G401.6 (cell line): ENCODE data around the gene ATP2A3.

Experiments used
- FAIRE-seq: peaks from 2 replicates; lab custom pipeline; 2012; peaks lifted over from hg19 to GRCh38; lab: Jason Lieb, UNC

ATP2A3 gene

DNA sequence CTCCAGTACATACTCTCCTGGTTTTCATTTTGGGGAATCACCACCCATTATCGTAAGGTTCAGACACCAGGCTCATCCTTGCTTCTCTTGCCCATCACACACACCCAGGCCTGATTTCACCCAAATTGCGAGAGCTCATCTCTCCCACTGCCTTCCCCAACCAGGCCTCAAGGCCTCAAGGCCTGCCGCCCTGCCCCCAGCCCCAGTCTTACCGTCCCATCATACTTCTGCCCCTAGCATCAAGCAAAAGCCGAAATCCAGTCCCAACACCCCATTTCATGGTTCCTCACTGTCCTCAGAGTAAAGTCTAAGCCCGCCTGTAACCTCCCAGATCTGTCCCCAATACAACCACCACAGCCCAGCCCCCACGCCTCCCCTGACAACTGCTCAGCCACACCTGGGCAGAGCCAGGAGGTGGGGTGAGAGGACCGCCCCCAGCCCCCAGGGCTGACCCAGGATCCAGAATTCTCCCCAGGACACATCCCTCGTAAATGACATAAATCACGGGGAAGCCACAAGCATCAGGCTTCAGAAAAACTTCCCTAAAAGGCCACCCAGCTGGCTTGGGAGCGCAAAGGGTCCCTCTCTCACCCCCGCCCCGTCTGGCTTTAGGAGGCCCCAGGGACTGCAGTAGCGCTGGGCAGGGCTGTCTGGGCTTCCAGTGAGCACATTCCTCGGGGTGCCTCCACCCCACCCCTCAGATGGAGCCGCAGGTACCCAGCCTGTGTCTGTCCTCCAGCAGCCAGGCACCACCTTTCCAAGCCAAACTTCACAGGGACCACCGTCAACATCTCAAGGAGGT lies 38.4 kb downstream of the ATP2A3 start:
- no peak for FAIRE-seq

DNA sequence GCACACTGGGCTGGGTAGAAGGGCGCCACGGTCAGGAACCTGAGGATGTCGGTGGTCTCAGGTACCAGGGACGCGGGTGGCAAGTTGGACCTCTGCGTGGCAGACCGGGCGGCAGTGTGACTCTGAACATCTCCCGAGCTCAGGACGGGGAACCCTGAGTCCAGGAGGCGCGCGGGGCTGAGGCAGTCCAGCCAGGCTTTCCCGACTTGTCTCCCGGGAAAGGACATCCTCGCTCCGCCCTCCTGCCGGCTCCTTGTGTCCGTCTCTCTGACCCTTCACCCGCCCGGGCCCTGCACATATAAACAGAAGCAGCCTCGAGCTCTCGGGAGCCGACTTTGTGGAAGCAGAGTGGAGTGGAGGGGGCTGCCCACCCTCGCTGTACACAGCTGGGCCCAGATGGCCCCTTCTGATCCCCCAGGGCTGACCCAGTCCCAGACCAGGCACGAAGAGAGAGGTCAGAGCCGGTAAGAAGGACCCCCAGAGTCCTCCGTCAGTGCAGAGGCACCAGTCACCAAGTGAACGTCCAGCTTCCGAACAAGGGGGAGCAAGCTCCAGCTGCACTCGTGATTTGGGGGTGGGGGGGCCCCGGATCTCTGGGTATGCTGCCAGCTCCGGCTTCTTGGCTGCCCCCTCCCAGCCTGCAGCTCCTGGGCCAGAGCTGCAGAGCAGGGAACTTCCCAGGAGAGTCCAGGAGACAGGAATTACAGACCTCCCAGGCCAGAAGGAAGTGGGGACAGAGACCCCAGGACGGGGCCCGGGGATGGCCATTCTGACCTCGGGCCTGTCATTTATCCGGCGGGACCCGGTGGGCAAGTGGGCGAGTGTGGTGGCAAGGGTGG lies 39.5 kb downstream of the ATP2A3 start:
- no peak for FAIRE-seq

DNA sequence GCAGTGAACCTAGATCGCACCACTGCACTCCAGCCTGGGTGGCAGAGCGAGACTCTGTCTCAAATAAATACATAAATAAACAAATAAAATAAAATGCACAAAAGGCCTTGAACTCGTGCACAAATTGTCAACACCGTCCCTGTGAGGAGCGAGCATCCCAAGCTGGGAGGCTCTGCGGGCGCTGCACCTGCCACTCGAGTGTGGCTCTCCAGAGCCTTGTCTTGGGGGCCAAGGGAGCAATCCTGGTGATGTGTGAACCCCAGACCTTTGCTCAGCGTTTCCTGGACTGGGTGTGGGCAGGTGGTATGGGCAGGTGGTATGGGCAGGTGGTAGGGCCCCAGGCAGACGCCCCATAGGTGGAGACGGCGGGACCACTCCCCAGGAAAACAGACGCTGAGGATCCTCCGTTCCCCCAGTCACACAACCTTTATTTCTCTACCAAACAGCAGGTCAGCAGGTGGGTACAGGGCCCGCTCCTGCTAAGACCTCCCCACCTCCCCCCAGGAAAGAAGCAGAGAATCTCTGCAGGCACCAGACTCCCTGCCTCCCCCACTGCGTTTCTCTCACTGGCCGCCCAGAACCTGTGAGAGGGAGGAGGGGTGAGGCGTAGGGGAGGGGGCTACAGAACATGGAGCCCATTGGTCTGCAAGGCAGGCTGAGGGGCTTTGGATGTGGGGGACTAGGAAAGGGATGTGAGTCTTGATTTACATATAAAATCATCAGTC lies 40.6 kb downstream of the ATP2A3 start:
- no peak for FAIRE-seq

DNA sequence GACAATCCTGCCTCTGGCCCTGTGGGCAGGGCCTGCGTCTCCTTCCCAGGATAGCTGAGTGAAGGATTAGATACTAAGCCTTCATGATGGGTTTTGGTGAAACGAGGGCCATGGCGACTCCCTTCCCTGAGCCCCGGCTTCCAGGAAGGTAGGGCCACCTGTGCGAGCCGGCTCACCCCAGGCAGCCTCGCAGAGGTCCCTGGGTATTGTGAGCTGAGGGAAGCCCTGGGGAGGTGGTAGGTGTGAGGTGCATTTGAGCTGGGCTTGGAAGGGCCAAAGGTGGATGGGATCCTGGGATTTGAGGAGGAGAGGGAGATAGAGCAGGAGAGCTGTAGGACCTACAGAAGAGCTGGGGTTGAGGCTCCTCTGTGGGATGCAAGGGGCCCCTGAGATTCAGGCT lies 41.5 kb downstream of the ATP2A3 start:
- no peak for FAIRE-seq

DNA sequence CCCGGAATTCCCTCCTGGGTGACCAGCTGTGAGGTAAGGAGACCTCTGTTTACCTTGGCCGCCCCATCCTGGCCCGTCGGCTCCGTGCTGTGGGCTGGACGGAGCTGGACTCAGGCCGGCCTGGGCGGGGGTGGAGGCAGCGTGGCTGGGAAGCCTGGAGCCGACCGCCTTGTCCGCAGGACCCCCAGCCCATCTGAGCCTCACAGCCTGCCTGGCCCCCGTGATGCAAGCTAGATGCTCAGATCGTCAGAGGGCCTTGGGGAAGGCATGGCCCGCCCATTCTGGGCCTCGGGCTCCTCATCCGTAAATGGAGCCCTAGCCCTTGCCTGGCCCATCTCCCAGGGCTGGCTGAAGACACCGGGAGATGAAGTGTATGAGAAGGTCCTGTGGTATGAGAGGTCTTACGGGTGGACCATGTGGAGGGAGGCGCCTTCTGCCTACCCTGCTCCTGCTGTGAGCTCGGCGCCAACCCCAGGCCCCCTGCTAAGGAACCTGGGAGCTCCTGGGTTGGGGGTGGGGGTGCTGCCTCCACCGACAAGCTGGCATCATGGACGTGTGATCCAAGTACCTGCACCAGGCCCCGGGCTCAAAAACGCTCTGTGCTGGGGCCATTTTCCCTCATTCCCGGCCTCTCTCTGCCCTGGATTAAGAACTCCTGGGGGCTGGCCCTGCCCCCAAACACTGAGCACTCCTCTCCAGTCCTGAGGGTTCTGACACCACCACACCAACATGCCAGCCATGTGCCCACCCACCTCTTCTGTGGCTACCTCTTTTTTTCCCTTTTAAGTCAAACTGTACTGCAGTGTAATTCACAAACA lies 42.5 kb downstream of the ATP2A3 start:
- FAIRE-seq = no peak

GRCh38 chr17:3921006-3921405 lies 43.2 kb downstream of the ATP2A3 start:
- FAIRE-seq = no peak

DNA sequence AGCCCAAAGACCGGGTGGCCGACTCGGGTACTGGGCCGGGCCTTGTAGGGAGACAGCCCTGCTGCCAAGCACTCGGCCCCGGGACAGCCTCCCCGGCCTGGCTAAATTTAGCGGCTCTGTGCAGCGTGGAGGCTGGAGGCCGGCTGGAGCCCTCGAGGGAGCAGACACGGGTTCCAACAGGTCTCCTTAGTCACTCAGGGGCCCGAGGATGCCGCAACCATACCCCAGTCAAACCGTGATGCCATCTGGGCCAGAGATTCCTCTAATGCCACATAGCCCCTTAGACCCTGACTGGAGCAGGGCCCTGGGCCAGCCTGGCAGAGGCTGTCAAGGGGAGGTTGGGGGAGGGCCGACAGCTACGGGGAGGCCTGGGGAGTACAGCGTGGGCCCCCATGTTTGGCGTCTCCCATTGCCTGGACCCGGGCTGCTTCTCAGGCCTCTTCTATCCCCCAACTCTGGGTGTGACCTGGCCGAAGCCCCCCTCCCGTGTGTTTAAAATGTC lies 45.1 kb downstream of the ATP2A3 start:
- no peak for FAIRE-seq

DNA sequence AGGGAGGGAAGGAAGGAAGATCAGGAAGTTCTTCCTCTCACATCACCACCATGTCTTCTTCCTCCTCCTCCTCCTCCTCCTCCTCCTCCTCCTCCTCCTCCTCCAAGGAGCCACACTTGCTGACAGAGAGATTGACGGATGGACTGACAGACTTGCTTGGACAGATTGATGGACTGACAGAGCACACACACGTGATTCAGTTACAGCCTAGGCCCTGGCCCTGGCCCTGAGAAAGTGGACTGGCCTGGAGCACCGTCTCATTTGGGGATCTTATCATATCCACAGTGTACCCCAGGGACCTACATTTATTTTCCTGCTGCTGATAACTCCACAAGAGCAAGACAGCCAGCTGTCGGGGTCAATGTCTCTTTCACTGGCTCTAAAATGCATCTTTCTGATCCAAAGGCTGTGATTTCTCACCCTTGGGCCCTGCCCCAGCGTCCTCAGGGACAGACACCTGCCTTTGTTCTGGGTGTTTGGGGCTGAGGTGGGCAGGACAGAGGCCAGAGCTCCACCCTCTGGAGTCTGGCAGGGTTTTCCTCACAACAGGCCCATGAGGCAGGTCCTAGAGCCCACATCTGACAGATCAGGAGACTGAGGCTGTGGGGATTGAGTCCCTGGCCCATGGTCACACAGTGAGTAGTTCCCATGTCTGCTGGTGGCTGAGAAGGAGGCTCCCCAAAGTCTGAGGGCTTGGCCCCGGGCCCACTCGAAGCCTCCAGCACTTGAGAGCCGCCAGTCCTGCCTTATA lies 45.7 kb downstream of the ATP2A3 start:
- FAIRE-seq = no peak

- FAIRE-seq = no peak
Observed at GRCh38 chr17:3917391-3917931, 46.8 kb downstream of the ATP2A3 start.

DNA sequence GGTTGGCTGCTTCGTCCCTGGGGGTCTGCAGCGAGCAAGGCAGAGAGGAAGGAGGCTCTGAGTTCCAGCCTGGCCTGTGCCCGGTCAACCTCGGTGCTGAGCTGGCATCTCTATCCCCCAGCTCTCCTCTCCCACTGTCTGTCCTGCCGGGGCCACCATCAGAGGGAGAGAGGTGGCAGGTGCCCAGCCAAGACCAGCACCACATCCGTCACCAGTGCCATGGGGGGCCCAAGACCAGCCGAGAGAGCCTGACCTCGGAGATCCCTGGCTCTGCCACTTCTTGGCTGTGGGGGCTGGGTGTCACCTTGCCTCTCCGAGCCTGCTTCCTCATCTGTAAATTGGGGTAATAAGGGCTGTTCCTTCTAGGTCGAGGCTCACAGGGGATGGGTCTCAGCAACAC lies 47.4 kb downstream of the ATP2A3 start:
- FAIRE-seq = no peak

DNA sequence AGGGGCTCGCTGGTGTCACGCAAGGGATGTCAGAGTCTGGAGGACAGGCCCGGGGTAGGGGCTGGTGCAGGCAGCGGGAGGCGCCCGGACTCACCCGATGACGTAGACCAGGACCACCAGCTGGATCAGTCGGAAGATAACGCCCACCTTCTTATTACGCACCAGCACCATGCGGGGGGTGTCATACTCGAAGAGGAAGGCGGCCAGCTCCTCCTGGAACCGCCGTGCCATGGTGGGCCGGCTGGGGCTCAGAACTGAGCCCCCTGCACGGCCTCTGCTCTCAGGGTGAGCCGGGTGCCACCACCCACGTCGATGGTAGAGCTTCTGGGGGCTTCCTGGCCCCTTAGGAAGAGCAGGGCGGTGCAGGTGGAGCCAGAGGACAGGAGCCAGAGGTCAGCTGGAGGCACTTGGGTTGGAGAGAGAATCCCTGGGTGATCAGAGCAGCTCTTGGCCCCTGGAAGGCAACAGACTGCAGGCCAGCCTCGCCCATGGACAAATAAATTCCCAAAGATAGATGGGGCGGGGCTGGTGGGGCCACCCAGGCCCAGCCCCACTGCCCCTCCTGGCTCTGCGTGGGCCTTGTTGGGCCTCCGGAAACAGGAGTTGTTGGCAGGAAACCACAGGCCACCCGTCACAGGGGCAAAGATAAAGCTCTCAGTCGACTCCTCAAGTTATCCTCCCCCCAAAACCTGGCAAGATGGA lies 48.1 kb downstream of the ATP2A3 start, which contains the start of gene P2RX1:
Gene P2RX1 (minus strand): TSS at position 471 of the 702 bp plus-strand sequence. CDS start 240 bp downstream, at position 231.
- FAIRE-seq = no peak

DNA sequence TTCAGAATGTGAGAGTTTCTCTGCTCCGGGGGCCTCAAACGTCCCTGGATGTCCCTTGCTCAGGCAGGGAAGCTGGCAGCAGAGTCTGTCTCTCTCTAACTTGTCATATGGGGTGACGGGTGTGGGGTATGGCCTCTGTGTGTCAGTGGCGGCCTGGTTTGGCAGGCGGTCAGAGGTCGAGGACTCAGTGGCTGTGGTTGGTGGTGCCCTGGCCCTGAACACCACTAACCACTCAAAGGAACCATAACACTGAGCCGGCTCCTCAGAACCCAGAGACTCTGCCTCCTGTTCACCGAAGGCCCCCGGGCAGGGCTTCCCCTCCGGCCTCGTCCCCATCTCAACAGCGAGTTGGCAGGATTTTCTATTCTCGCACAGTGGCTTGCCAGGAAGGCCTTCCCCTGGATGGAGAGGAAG lies 48.6 kb downstream of the ATP2A3 start:
- FAIRE-seq = no peak

- no peak for FAIRE-seq
Observed at GRCh38 chr17:3914312-3914670, 49.9 kb downstream of the ATP2A3 start.

DNA sequence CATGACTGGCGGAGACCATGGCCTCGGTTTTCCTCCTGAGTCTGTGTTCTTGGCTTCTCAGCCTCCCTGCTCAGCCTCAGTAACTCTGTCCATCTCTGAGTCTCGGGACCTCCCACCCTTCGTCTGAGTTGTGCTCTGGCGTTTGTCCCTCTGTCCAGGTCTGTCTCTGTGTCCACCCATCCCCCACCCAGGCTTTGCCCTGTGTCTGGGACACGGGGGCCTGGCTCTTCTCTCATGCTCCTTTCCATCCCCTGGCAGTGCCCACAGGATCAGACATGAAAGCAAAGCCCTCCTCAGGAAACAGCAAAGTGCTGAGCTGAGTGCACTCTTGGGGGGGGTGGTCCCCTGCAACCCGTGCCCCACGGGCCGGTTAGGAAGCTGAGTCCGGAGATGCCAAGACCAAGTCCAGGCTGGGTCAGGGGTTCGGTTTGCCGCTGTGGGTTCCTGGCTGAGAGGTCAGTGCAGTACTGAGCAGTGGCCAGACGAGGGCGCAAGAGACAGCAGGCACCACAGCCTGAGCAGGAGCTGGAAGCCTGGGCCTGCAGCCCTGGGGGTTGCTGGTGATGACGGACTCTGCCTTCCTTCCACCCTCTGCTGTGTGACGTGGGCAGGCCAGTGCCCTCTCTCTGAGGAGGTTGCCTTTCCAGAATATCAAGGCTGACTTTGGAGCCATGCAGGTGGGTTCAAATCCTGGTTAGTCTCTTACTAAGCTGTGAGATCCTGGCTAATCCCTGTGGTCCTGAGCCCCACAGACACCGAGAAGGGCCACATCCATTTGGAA lies 50.5 kb downstream of the ATP2A3 start:
- no peak for FAIRE-seq

- FAIRE-seq = no peak
Observed at GRCh38 chr17:3912827-3913226, 51.4 kb downstream of the ATP2A3 start.

DNA sequence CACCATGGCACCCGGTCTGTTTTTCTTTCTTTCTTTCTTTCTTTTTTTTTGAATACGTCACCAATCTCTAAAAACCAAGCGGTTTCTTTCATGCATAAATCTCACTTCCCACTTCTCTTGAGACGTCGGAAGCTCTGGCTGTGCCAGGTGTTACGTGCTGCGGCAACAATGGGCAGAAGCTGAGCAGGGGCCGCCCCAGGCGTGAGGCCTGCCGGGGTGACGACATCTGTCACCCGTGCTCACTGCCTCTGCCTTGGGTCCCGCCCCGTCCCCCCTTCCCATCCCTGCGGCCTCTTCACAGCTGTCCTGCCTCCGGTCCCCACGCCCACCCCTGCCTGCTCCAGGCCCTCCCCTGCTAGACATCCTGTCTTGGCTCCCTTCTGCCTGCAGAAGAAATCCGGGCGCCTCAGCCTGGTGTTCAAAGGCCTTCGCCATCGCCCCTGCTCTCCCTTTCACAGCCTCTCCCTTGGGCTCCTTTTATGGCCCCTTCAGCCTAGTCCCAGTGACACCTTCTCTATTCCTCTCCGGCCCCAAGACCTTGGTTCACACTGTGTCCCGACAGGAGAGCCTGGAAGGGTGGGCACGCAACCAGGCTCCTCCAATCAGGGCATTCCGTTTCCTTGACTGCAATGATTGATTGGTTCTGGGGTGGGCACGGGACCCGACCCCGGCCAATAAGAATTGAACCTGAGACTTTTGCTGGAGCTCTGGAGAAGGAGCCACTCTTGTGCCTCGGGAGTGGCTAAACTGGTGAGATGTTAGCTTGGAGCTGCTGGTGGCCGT lies 52.8 kb downstream of the ATP2A3 start:
- no peak for FAIRE-seq

DNA sequence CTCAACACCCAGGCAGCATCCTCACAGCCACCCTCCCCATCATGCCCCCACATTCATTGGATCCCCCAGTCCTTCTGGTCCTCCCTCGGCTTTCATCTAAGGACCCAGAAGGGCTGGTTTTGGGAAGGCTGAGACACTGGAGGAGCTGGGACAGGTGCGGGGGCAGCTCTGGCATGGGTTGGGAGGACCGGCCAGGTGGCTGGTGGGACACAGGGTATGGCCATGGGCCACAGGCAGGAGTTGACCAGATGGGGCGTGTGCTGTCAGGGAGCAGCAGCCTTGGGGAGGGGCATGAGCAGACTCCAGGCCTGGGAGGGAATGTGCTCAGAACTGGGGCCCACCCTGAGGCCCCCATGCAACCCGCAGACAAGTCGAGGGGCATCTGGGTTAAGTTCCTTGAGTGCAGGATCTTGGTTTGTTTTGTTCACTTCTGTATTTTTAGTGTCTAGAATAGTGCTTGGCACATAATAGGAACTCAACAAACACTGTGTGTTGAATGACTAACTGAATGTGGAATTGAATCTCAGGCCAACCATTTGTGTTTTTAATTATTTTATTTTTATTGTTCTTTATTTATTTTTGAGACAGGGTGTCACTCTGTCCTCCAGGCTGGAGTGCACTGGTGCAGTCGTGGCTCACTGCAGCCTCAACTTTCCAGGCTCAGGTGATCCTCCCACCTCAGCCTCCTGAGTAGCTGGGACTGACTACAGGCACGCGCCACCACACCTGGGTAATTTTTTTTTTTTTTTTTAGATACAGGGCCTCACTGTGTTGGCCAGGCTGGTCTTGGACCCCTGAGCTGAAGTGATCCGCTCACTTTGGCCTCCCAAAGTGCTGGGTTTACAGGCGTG lies 53.6 kb downstream of the ATP2A3 start:
- no peak for FAIRE-seq
